Heart left ventricle (tissue), 16 donors: ENCODE data around the gene EXOC7. TPM values are rescaled to one million over a fixed set of nuclear protein-coding genes. Genes with fewer than 3 reads are reported as not detected.
"Not testable (repeated sequence)": the region's sequence is repeated elsewhere in the genome, so short reads cannot be mapped to it uniquely, and the experiment has no call there.

Source experiments
- ATAC-seq, 4 donors: fragments of 200-7000 bp; cut with Tn5 transposase; one replicate each; pipeline ENCODE4 v1.9.1; 2020 to 2022; ENCODE audit warnings: moderate library complexity in 4 of 4, mild to moderate bottlenecking in 3 of 4, moderate number of reproducible peaks in 1 of 4
- DNase-seq, 5 donors: peaks; one replicate each; pipeline ENCODE4 v3.0.0-alpha.2; 2020
- H3K27ac ChIP-seq, 12 donors: fragments of 200-600 bp; sonication (generic) in 4 of 12; one replicate each; pipeline versions ENCODE4 v1.5.0 to v1.8.0; 2016 to 2022; ENCODE audit warnings: mild to moderate bottlenecking in 2 of 12
- H3K27me3 ChIP-seq, 9 donors: fragments of 200-600 bp; sonication (generic) in 2 of 9; one replicate each; pipeline versions ENCODE4 v1.5.1 to v1.8.0; 2016 to 2022; ENCODE audit warnings: mild to moderate bottlenecking in 3 of 9
- H3K36me3 ChIP-seq, 9 donors: fragments of 200-600 bp; sonication (generic) in 2 of 9; one replicate each; pipeline versions ENCODE4 v1.5.0 to v1.8.0; 2018 to 2022; ENCODE audit warnings: mild to moderate bottlenecking in 2 of 9
- H3K4me1 ChIP-seq, 12 donors: fragments of 200-600 bp; sonication (generic) in 4 of 12; one replicate each; pipeline versions ENCODE4 v1.5.0 to v1.8.0; 2016 to 2022; ENCODE audit warnings: mild to moderate bottlenecking in 3 of 12
- H3K4me3 ChIP-seq, 12 donors: fragments of 200-600 bp; sonication (generic) in 4 of 12; one replicate each; pipeline versions ENCODE4 v1.5.0 to v1.8.0; 2017 to 2022; ENCODE audit warnings: mild to moderate bottlenecking in 9 of 12, moderate library complexity in 4 of 12
- H3K9me3 ChIP-seq, 12 donors: fragments of 200-600 bp; sonication (generic) in 4 of 12; one replicate each; pipeline versions ENCODE4 v1.5.0 to v1.8.0; 2016 to 2022; ENCODE audit warnings: mild to moderate bottlenecking in 1 of 12
- CTCF ChIP-seq, 12 donors: fragments of 200-600 bp; sonication (generic) in 4 of 12; IDR thresholded peaks; one replicate each; pipeline versions ENCODE4 v1.5.0 to v1.8.0; 2018 to 2022; ENCODE audit warnings: antibody characterized with exemption in 12 of 12, mild to moderate bottlenecking in 5 of 12
- POLR2A ChIP-seq, 2 donors: fragments of 450-650 bp; IDR thresholded peaks; one replicate each; pipeline ENCODE4 v1.6.1; 2017; ENCODE audit warnings: antibody characterized with exemption in 2 of 2, mild to moderate bottlenecking in 2 of 2, moderate library complexity in 2 of 2
- WGBS, 4 donors: extraction: QIAGEN DNeasy Blood & Tissue Kit in 2 of 4; methylation state at CpG; one replicate each; pipeline versions ENCODE4 v1.1.5 to v1.1.7; 2013 to 2018; 5-methylcytosine and 5-hydroxymethylcytosine counted together
- intact Hi-C, 10 donors: fragments of 100-400 bp; cut with DNase I; formaldehyde crosslinking; loops; one replicate each; pipeline versions ENCODE4 v1.11.1 to v1.14.2; 2022
- polyA plus RNA-seq, 2 donors: library from polyadenylated mRNA; stranded (reverse); fragments of 200-250 nt; gene quantifications; one replicate each; pipeline ENCODE4 v1.2.3, GENCODE V29; 2013
- total RNA-seq, 9 donors: library from RNA; depleted of rRNA in 2 of 9; stranded (reverse); fragments of >200 nt in 2 of 9; fragmentation: NEBNext Ultra II Directional in 3 of 9; extraction: Animal tissue kit (Norgen Biotek cat#: 25700) in 3 of 9; gene quantifications; one replicate each; pipeline versions ENCODE4 v1.1.0 to v1.2.4, GENCODE V29; 2016 to 2023
- donor health status: ischemic (EF 13 %, LVEDD 7.1; RV severe dilation, severe dysfunction).
- donor health status: healthy with polysubstance abuse.
- donor health status: DM: no; HTN: yes; CAD: no.
- donor health status: DM: no; HTN: no; CAD: no.
- donor health status: ischemic (EF 25% LVEDD 6.9; RV normal size, moderate dysfunction).
- donor health status: ischemic (EF 25% LVEDD 5.7; RV mildly dilated, moderate dysfunction).
- donor health status: healthy.
- donor health status: DM: yes; HTN: yes; CAD: no.
- donor health status: ischemic (EF 35%, LVEDD 5.7; RV mildly dilated, moderate dysfunction).
- donor health status: nonischemic (EF 11% LVEDD 7.7; RV severe dilation, severe dysfunction).
- donor health status: DM: yes; HTN: yes; CAD: no.
- donor health status: PGD.
- donor health status: ischemic (EF 29% LVEDD 5.4; RV normal size, mild dysfunction).
- donor health status: nonischemic (EF 23%, LVEDD 6.1; RV moderate dilation, normal function).

Gene EXOC7
- total and polyA plus RNA-seq, 11 donors: 39.7 to 107 (median 77.0) TPM

- no peaks in the 10 kb centered on the region for H3K9me3 ChIP-seq
- 81 to 83% (median 82%) methylated on average over 9 of the region's 9 CpGs for WGBS, 4 donors
- H3K27ac ChIP-seq: no peak overlapping the region
- H3K27me3 ChIP-seq: no peaks in the 10 kb centered on the region
- intact Hi-C loops: no loop called here
- no peak overlapping the region for H3K4me3 ChIP-seq
- peaks cover 0 to 6% (median 0%) of the 10 kb centered on the region in 12 donors for H3K4me1 ChIP-seq
- peaks cover 9 to 100% (median 98%) of the 10 kb centered on the region in 9 donors for H3K36me3 ChIP-seq
- ATAC-seq: no peak
- DNase-seq: no peak
- TF ChIP-seq CTCF (IDR thresholded peaks at IDR 0.05) (no peak), POLR2A (IDR thresholded peaks at IDR 0.05) (no peak)
These were observed 55.5 kb downstream of the EXOC7 start for GRCh38 chr17:76048025-76048605.

GRCh38 chr17:76046064-76046463, 57.5 kb downstream of the EXOC7 start:
- intact Hi-C loops: no loop called here
- no peak overlapping the region for H3K4me3 ChIP-seq
- DNase-seq (no peak), ATAC-seq (no peak)
- peaks cover 9 to 100% (median 100%) of the 10 kb centered on the region in 9 donors for H3K36me3 ChIP-seq
- H3K4me1 ChIP-seq: peaks cover 0 to 6% (median 0%) of the 10 kb centered on the region in 12 donors
- no peaks in the 10 kb centered on the region for H3K9me3 ChIP-seq
- no peak overlapping the region for H3K27ac ChIP-seq
- WGBS, 4 donors: 87 to 92% (median 91%) methylated on average over 8 of the region's 8 CpGs
- no peaks in the 10 kb centered on the region for H3K27me3 ChIP-seq
- TF ChIP-seq POLR2A (IDR thresholded peaks at IDR 0.05) (no peak), CTCF (IDR thresholded peaks at IDR 0.05) (no peak)

GRCh38 chr17:76044475-76045007, 59.0 kb downstream of the EXOC7 start:
- H3K36me3 ChIP-seq: peaks cover 12 to 100% (median 100%) of the 10 kb centered on the region in 9 donors
- DNase-seq, H3K27me3 ChIP-seq, H3K9me3 ChIP-seq, intact Hi-C loops, H3K4me1 ChIP-seq, H3K27ac ChIP-seq, ATAC-seq, H3K4me3 ChIP-seq: not testable (repeated sequence)
- WGBS, 4 donors: 77 to 83% (median 79%) methylated on average over 10 to 11 of the region's 11 CpGs

GRCh38 chr17:76042868-76043267, 60.7 kb downstream of the EXOC7 start:
- DNase-seq, H3K4me1 ChIP-seq, H3K27me3 ChIP-seq, H3K4me3 ChIP-seq, intact Hi-C loops, ATAC-seq, H3K27ac ChIP-seq, H3K9me3 ChIP-seq: not testable (repeated sequence)
- 93 to 100% (median 99%) methylated on average over 3 of the region's 3 CpGs for WGBS, 4 donors
- H3K36me3 ChIP-seq: peaks cover 12 to 100% (median 98%) of the 10 kb centered on the region in 9 donors

GRCh38 chr17:76040376-76040775, 63.2 kb downstream of the EXOC7 start:
- no peaks in the 10 kb centered on the region for H3K27me3 ChIP-seq
- peak overlapping the region in 1 of 12 donors; percentile 84 for H3K27ac ChIP-seq
- DNase-seq: no peak
- 61 to 78% (median 68%) methylated on average over 6 of the region's 6 CpGs for WGBS, 4 donors
- no peak for ATAC-seq
- H3K36me3 ChIP-seq: peaks cover 12 to 82% (median 74%) of the 10 kb centered on the region in 9 donors
- no peaks in the 10 kb centered on the region for H3K9me3 ChIP-seq
- intact Hi-C loops: no loop called here
- no peak for TF ChIP-seq CTCF (IDR thresholded peaks at IDR 0.05)
- TF ChIP-seq POLR2A (IDR thresholded peaks at IDR 0.05): no peak
- H3K4me1 ChIP-seq: peaks cover 0 to 7% (median 0%) of the 10 kb centered on the region in 12 donors
- no peak overlapping the region for H3K4me3 ChIP-seq
